Measurements from ENCODE around the gene HRAS.

GRCh38 chr11:521177-521688 is 14.1 kb downstream of the HRAS start:
- TF ChIP-seq CTCF (IDR thresholded peaks at IDR 0.05) (no peak), EZH2 (IDR thresholded peaks at IDR 0.05) (no peak)

All from neural progenitor cell (in vitro differentiated cells).